Neural cell (in vitro differentiated cells): ENCODE data around the gene STRA6.

Source experiments
- EZH2 ChIP-seq: fragments of 200-600, 300-800 bp; shearing (Covaris generic), sonication (generic); IDR thresholded peaks from 2 replicates; pipeline ENCODE4 v1.6.1; 2014; ENCODE audit warnings: antibody characterized with exemption, low read length, borderline replicate concordance, mild to moderate bottlenecking; ENCODE audit not compliant: insufficient read depth, poor library complexity, severe bottlenecking
- MXI1 ChIP-seq: fragments of 450-650 bp; conservative IDR thresholded peaks from 2 replicates; pipeline ENCODE4 v1.6.1; 2014; ENCODE audit warnings: antibody characterized with exemption, mild to moderate bottlenecking; ENCODE audit not compliant: poor library complexity, severe bottlenecking
- POLR2AphosphoS5 ChIP-seq: IDR thresholded peaks from 2 replicates; pipeline ENCODE4 v1.6.1; 2012
- RAD21 ChIP-seq: fragments of 450-650 bp; conservative IDR thresholded peaks from 2 replicates; pipeline ENCODE4 v1.6.1; 2014; ENCODE audit warnings: antibody characterized with exemption, mild to moderate bottlenecking, moderate library complexity
- SMC3 ChIP-seq: fragments of 450-650 bp; conservative IDR thresholded peaks from 2 replicates; pipeline ENCODE4 v1.6.1; 2014; ENCODE audit warnings: antibody characterized with exemption, mild to moderate bottlenecking, moderate library complexity; ENCODE audit not compliant: poor library complexity
- TF ChIP-seq, protein P1 (sequence below): fragments of 450-650 bp; IDR thresholded peaks from 2 replicates; pipeline ENCODE4 v1.5.1; 2014; ENCODE audit warnings: antibody characterized with exemption, mild to moderate bottlenecking, moderate library complexity; ENCODE audit not compliant: poor library complexity, severe bottlenecking

DNA sequence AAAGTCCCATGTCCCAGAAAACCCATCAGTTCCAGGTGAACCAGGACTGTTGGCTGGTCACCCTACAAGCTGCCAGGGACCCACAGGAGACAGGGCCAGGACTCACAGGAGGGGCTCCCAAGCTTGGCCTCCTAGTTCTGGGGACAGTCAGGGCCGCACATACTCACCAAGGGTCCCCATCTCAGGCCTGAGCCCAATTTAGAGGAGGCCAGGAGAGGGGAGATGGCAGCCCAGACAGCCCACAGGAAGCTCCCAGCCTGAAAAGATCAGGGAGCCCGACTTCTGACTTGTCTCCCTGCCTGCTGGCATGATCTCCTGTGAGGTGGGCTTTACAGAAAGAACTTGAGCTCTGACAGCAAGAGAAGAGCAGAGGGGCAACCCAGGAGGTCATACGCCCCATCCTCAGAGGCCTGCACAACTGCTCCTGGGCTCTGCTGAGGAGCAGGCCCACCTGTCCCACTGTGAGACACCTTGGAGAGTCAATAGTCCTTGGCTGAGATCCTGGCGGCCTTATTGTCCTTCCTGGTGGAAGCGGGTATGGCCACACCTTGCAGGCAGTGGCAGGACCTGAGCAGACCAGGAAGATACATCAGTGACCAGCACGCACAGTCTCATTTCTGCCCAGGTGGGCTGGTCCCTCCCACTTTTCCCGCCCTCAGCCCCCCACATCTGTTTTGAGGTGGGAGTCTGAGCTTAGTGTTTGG, 31.6 kb downstream of the STRA6 start:
- TF ChIP-seq RAD21 (no peak), POLR2AphosphoS5 (no peak), SMC3 (no peak), EZH2 (no peak), MXI1 (no peak)
- TF ChIP-seq, protein P1, sequence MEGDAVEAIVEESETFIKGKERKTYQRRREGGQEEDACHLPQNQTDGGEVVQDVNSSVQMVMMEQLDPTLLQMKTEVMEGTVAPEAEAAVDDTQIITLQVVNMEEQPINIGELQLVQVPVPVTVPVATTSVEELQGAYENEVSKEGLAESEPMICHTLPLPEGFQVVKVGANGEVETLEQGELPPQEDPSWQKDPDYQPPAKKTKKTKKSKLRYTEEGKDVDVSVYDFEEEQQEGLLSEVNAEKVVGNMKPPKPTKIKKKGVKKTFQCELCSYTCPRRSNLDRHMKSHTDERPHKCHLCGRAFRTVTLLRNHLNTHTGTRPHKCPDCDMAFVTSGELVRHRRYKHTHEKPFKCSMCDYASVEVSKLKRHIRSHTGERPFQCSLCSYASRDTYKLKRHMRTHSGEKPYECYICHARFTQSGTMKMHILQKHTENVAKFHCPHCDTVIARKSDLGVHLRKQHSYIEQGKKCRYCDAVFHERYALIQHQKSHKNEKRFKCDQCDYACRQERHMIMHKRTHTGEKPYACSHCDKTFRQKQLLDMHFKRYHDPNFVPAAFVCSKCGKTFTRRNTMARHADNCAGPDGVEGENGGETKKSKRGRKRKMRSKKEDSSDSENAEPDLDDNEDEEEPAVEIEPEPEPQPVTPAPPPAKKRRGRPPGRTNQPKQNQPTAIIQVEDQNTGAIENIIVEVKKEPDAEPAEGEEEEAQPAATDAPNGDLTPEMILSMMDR: no peak
